ENCODE measurements around the gene ANKRD27. TPM values are rescaled to one million over a fixed set of nuclear protein-coding genes. Genes with fewer than 3 reads are reported as not detected.

ANKRD27 gene
- polyA plus RNA-seq, 1 of the 3 experiments (the other 2 are of a cell fraction) = 16.5 TPM

DNA sequence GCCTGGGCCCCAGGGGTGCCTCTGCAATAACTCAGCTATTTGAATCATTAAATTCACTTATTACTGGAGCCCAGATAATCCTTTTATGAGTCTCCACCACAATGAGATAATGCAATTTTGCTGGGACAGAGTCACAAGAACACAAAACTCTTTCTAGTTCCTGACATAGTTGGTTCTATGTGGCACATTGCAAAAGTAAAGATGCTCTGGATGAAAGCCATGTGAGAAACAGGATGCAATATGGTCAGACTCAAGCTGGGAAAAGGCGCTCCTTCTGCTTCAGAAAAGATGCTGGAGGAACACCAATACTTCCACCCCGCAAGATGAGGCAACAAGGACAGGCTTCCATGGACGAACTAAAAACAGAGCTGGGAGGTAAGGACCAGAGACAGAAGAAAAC is 5.7 kb downstream of the ANKRD27 start (continued):
- TF ChIP-seq TCF12 (IDR thresholded peaks at IDR 0.05) (no peak), ELF1 (IDR thresholded peaks at IDR 0.05) (no peak), GATA2 (CRISPR knock-in tag; IDR thresholded peaks at IDR 0.05) (no peak), RCOR1 (IDR thresholded peaks at IDR 0.05; ENCODE audit: low read length) (no peak), FOSL2 (IDR thresholded peaks at IDR 0.05; ENCODE audit: borderline replicate concordance, low read depth) (no peak)
- TF ChIP-seq, protein P1, sequence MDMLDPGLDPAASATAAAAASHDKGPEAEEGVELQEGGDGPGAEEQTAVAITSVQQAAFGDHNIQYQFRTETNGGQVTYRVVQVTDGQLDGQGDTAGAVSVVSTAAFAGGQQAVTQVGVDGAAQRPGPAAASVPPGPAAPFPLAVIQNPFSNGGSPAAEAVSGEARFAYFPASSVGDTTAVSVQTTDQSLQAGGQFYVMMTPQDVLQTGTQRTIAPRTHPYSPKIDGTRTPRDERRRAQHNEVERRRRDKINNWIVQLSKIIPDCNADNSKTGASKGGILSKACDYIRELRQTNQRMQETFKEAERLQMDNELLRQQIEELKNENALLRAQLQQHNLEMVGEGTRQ (IDR thresholded peaks at IDR 0.05; ENCODE audit: borderline replicate concordance, low read depth, low read length) = no peak

DNA sequence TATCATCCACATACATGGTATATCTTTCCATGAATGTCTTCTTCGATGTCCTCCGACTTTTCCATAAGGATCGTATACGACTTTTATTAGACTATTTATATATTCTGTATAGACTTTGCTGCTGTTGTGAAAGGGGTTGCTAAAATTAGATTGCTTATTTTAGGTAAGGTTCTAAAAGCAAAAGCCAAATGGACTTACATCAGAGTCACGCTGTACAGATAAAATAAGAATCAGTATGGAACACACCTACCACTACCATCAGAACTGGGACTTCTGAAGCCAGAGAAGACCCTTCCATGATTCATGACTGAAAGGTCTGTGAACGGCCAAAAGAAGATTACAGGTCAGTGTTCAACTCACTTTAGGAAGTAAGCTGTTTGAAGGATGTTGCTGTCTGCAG is 8.9 kb downstream of the ANKRD27 start:
- Histone ChIP-seq H3K27ac (ENCODE audit: low read depth in 2 of 2, low read length in 1 of 2) (no peak overlapping the region), H3K9me3 (no peaks in the 10 kb centered on the region), H3K9ac (no peak overlapping the region), H3K4me3 (ENCODE audit: low read depth in 2 of 2, low read length in 1 of 2) (no peak overlapping the region), H4K20me1 (ENCODE audit: insufficient read depth) (peaks cover 43% of the 10 kb centered on the region), H3K4me2 (no peak overlapping the region), H3F3A (replicated peaks; ENCODE audit: insufficient read depth) (no peaks in the 10 kb centered on the region), H2AFZ (ENCODE audit: low read depth) (no peak overlapping the region), H3K27me3 (ENCODE audit: insufficient read depth) (no peaks in the 10 kb centered on the region), H3K79me2 (ENCODE audit: insufficient read depth) (peaks cover 93% of the 10 kb centered on the region), H3K4me1 (ENCODE audit: control insufficient read depth in 1 of 2, insufficient read depth in 2 of 2, low read depth in 1 of 2, low read length in 1 of 2) (no peaks in the 10 kb centered on the region; a peak in 1 of 4 replicates), H3K9me2 (no peaks in the 10 kb centered on the region), H3K36me3 (replicated peaks in 1 of 2; ENCODE audit: control insufficient read depth in 1 of 2, insufficient read depth in 2 of 2, low read length in 1 of 2) (peaks cover 0 to 4% of the 10 kb centered on the region in 2 experiments)
- WGBS (ENCODE audit: low lambda C conversion rate) = 97% methylated on average over 6 of the region's 6 CpGs
- ChIA-PET POLR2A (interaction anchor here (0.7 kb wide), 1 partner anchor 19 kb away, joined by 4 read pairs; no protein-coding TSS in a partner anchor), CTCF (interaction anchor here (1.4 kb wide), 1 partner anchor 66 kb away, joined by 3 read pairs; no protein-coding TSS in a partner anchor)
- TF ChIP-seq SIN3A (IDR thresholded peaks at IDR 0.05; ENCODE audit: borderline replicate concordance, low read depth, low read length) = no peak
- TF ChIP-seq ELF1 (IDR thresholded peaks at IDR 0.05) = no peak
- TF ChIP-seq, protein P2, sequence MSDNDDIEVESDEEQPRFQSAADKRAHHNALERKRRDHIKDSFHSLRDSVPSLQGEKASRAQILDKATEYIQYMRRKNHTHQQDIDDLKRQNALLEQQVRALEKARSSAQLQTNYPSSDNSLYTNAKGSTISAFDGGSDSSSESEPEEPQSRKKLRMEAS (IDR thresholded peaks at IDR 0.05; ENCODE audit: low read depth) = no peak
- no peak for TF ChIP-seq NFIC (IDR thresholded peaks at IDR 0.05; ENCODE audit: borderline replicate concordance)
- TF ChIP-seq, protein P3, sequence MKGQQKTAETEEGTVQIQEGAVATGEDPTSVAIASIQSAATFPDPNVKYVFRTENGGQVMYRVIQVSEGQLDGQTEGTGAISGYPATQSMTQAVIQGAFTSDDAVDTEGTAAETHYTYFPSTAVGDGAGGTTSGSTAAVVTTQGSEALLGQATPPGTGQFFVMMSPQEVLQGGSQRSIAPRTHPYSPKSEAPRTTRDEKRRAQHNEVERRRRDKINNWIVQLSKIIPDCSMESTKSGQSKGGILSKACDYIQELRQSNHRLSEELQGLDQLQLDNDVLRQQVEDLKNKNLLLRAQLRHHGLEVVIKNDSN (IDR thresholded peaks at IDR 0.05; ENCODE audit: borderline replicate concordance, low read depth) = no peak
- TF ChIP-seq, protein P4, sequence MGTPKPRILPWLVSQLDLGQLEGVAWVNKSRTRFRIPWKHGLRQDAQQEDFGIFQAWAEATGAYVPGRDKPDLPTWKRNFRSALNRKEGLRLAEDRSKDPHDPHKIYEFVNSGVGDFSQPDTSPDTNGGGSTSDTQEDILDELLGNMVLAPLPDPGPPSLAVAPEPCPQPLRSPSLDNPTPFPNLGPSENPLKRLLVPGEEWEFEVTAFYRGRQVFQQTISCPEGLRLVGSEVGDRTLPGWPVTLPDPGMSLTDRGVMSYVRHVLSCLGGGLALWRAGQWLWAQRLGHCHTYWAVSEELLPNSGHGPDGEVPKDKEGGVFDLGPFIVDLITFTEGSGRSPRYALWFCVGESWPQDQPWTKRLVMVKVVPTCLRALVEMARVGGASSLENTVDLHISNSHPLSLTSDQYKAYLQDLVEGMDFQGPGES (IDR thresholded peaks at IDR 0.05; ENCODE audit: low read depth, low read length) = no peak
- no peak for TF ChIP-seq GATA2 (CRISPR knock-in tag; IDR thresholded peaks at IDR 0.05)
- TF ChIP-seq FOXJ3 (CRISPR knock-in tag; IDR thresholded peaks at IDR 0.05) = no peak
- TF ChIP-seq POLR2AphosphoS5 (IDR thresholded peaks at IDR 0.05; ENCODE audit: low read depth, low read length) = no peak
- TF ChIP-seq FOXM1 (IDR thresholded peaks at IDR 0.05; ENCODE audit: low read depth) = no peak
- no peak for TF ChIP-seq RXRA (IDR thresholded peaks at IDR 0.05; ENCODE audit: borderline replicate concordance, low read depth)
- no peak for DNase-seq

All from SK-N-SH (cell line).